ENCODE measurements around the gene CETP.

Gene CETP

GRCh38 chr16:56961851-56962281 is at the start of gene CETP:
TSS of gene CETP (plus strand) at chr16:56961950. CDS start at chr16:56961980, 30 bp downstream.
- no peak for DNase-seq (ENCODE audit: low spot score)

- no peak for DNase-seq (ENCODE audit: low spot score)
Observed at GRCh38 chr16:56912746-56913708, 48.7 kb upstream of the CETP start.

- no peak for DNase-seq (ENCODE audit: low spot score)
Observed at GRCh38 chr16:56914896-56915295, 46.9 kb upstream of the CETP start.

- DNase-seq (ENCODE audit: low spot score) = no peak
Observed at GRCh38 chr16:56915336-56916119, 46.2 kb upstream of the CETP start.

GRCh38 chr16:56916571-56917403 is 45.0 kb upstream of the CETP start:
- peak; percentile 40 for DNase-seq (ENCODE audit: low spot score)

- DNase-seq (ENCODE audit: low spot score) = no peak
Observed at GRCh38 chr16:56918467-56919012, 43.2 kb upstream of the CETP start.

- no peak for DNase-seq (ENCODE audit: low spot score)
Observed at GRCh38 chr16:56919099-56919800, 42.5 kb upstream of the CETP start.

GRCh38 chr16:56921571-56921970 is 40.2 kb upstream of the CETP start:
- no peak for DNase-seq (ENCODE audit: low spot score)

GRCh38 chr16:56923481-56924091 is 38.2 kb upstream of the CETP start:
- DNase-seq (ENCODE audit: low spot score) = no peak

GRCh38 chr16:56927471-56927870 is 34.3 kb upstream of the CETP start:
- DNase-seq (ENCODE audit: low spot score) = no peak

GRCh38 chr16:56929639-56930038 is 32.1 kb upstream of the CETP start:
- no peak for DNase-seq (ENCODE audit: low spot score)

- no peak for DNase-seq (ENCODE audit: low spot score)
Observed at GRCh38 chr16:56930486-56931270, 31.1 kb upstream of the CETP start.

GRCh38 chr16:56931271-56931891 is 30.4 kb upstream of the CETP start:
- no peak for DNase-seq (ENCODE audit: low spot score)

GRCh38 chr16:56931892-56932720 is 29.6 kb upstream of the CETP start, which contains the start of gene HERPUD1:
TSS of gene HERPUD1 (plus strand) at chr16:56932142. CDS start at chr16:56932245, 103 bp downstream.
- peak; percentile 99 for DNase-seq (ENCODE audit: low spot score)

- no peak for DNase-seq (ENCODE audit: low spot score)
Observed at GRCh38 chr16:56932721-56933619, 28.8 kb upstream of the CETP start.

GRCh38 chr16:56933828-56934598 is 27.7 kb upstream of the CETP start:
- no peak for DNase-seq (ENCODE audit: low spot score)

Measured in CD4-positive, alpha-beta T cell treated with Interleukin-6 at 100 ng/mL for 8 hours (primary cell).